HG03354 (cell line): ENCODE results near the gene STS.

ENCODE experiments used
- ATAC-seq: cut with Tn5 transposase; IDR thresholded peaks from one replicate; pipeline ENCODE4 v1.9.1; 2021; ENCODE audit warnings: mild to moderate bottlenecking; ENCODE audit not compliant: unreplicated experiment, poor library complexity, severe bottlenecking

STS gene, protein sequence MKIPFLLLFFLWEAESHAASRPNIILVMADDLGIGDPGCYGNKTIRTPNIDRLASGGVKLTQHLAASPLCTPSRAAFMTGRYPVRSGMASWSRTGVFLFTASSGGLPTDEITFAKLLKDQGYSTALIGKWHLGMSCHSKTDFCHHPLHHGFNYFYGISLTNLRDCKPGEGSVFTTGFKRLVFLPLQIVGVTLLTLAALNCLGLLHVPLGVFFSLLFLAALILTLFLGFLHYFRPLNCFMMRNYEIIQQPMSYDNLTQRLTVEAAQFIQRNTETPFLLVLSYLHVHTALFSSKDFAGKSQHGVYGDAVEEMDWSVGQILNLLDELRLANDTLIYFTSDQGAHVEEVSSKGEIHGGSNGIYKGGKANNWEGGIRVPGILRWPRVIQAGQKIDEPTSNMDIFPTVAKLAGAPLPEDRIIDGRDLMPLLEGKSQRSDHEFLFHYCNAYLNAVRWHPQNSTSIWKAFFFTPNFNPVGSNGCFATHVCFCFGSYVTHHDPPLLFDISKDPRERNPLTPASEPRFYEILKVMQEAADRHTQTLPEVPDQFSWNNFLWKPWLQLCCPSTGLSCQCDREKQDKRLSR

DNA sequence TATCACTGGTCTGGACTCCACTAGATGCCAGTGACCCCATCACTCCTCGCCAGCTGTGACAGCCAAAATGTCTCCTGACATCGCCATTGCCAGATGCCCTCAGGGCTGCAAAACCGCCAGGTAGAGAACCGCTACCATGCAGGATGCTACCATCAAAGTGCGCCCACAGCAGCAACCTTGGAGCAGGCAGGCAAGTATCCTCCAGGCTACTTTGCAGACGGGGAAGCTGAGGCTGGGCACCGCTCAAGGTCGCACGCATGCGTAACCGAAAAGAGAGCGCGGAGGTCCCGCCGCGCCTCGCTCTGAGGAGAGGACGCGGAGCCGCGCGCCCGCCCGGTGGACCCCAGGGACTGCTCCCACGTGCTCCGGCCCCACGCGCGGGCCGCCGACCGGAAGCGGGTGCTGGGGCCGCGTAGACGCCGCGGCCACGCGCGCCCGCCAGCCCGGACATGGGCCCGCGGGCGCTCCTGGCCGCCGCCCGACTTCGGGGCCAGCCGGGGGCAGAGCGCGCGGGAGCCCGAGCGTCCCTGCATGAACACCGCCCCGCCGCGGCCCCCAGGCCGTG lies at the start of gene STS:
STS (plus strand) TSS at position 300 of the 565 bp plus-strand sequence. CDS start 105,488 bp downstream, outside the sequence.
- peak; percentile 47 for ATAC-seq

DNA sequence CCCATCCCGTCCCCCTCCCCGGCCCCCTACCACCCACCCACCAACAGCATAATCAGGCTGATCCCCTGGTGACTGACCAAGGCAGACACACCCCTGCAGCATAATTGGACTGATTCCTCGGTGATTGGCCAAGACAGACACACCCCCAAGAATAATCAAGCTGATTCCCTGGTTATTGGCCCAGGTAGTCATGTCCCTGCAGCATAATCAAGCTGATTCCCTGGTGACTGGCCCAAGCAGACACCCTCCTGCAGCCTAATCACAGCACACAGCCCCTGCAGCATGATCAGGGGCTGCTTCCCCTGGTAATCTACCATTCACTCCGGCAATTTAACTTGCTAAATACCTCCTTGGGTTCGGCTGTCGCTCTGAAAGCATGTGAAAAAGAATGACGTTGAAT lies 47.5 kb upstream of the STS start:
- no peak for ATAC-seq

DNA sequence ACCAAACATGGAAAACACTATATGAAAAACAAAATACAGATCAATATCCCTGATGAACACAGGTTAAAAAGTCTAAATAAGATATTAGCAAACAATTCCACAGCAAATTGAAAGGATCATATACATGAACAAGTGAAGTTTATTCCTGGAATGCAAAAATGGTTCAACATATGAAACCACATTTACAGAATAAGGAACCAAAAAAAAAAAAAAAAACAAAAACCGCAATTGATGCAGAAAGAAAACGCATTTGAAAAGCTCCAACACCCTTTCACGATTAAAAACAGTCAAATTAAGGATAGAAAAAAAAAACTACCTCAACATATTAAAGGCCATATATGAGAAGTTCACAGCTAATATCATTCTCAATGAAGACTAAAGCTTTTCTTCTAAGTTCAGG lies 45.4 kb upstream of the STS start:
- ATAC-seq = no peak

DNA sequence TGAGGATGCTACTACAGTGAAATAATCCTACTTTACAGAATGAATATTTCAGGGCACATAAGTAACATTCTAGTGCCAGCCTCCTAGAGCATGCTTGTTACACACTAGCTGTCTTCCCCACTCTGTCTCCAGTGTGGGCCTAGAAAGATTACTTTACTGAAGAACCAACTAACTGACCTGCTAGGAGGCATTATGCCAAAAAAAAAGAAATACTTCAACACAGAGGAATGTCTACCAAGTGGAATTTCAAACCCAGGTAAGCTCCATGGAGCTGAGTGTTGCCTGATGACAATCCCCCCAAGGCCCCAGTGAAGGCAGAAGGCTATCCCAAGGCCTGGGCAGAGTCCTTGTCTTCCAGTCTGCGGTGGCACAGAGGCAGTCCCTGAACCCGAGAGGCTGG lies 40.9 kb upstream of the STS start:
- ATAC-seq = no peak

DNA sequence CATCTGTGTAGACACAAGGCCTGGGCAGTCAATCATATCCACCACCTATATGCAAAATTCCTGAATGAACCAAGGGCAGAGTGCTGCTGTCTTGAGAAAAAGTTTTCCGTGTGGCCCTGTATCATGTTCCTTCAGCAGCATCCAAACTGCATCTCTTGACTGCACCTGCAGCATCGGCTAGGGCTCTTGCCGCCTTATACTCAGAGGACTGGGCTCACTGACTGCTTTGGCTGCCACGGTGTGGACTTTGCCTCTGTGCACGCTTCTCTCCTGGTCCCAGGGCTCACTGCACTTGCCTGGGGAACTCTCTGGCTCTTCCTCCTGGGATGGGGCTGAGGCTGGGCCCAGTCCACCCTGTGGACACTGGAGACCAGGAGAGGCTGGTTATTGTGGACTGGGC lies 39.5 kb upstream of the STS start:
- ATAC-seq = no peak

DNA sequence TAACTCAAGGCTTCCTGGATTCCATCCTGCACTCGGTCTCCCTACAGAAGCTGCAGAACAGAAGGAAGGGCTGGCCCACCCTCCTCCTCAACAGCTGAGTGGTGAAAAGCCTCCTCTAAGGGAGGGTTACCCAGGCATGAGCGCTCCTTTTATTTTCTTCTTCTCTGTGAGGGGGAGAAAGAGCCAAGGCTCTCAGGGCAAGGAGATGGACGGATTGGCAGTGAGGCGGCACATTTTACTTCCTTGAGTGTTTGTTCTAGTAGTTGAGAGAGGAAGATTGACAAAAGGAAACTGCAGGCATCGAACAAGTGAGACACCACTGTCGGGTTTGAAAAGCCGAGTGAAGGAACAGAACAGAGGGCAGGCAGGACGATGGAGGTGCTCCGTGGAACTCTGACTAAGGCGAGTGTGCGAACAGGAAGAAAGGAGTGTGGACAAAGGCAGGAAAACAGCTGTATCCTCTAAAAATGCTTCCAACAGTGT lies 38.4 kb upstream of the STS start:
- no peak for ATAC-seq

DNA sequence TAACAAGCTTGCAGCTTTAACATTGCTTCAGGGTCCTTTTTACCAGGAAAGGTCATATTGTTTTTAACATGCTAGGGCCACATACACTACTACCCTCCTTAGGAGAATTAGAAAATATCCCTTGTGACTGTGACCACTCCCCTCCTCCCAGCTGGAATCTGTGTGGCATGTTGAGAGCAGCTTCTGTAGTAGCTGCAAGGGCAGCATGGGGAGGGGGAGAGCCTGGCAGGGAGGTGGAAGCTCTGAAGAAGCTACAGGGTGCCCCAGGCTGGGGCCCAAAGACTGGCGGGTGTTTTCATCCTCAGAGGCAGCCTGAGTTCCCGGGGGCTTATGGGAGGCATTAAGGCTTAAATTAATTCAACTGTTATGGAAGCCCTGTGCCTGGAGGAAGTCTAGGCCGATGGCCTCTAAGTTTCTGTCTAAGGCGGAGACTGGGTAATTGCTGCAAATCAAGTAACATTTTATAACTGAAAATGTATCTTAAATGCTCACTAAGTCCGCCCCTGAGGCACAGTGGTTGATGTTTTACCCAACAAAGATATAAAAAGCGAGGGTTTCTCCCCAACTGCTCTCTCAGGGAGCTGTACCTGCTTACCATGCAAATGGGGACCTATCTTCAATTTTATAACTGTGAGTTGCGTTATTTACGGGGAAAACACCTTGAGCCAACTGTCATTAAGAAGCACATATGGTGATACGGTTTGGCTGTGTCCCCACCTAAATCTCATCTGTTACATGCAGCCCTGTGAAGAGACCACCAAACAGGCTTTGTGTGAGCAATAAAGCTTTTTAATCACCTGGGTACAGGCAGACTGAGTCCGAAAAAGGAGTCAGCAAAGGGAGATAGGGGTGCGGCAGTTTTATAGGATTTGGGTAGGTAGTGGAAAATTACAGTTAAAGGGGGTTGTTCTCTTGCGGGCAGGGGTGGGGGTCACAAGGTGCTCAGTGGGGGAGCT lies 37.4 kb upstream of the STS start:
- ATAC-seq = peak; percentile 77

DNA sequence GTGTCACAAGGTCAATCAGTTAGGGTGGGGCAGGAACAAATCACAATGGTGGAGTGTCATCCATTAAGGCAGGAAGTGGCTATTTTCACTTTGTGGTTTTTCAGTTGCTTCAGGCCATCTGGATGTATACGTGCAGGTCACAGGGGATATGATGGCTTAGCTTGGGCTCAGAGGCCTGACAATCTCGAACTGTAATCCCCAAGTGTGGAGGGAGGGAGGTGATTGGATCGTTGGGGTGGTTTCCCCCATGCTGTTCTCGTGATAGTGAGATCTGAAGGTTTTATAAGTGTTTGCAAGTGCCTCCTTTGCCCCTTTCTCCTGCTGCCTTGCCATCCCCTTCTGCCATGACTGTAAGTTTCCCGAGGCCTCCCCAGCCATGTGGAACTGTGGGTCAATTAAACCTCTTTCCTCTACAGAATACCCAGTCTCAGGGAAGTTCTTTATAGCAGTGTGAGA lies 36.7 kb upstream of the STS start:
- peak; percentile 65 for ATAC-seq

DNA sequence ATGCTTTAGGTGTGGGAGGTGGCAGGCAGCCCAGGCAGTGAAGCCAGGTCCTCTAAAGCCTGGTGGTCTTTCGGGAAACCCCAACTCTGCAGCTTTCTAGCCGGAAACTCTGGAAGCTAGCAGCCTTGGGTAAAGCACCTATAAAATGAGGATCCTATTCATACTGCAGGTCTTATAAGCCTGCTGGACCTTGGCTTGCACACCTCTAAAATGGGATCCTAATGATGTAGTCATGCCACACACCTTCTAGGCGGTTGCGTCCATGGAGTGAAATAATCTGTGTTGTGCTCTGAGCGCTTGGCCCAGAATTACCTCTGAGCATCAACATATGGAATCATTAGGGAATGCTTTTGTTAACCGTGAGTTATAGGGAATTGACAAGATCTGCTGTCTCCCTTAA lies 36.0 kb upstream of the STS start:
- ATAC-seq = no peak

DNA sequence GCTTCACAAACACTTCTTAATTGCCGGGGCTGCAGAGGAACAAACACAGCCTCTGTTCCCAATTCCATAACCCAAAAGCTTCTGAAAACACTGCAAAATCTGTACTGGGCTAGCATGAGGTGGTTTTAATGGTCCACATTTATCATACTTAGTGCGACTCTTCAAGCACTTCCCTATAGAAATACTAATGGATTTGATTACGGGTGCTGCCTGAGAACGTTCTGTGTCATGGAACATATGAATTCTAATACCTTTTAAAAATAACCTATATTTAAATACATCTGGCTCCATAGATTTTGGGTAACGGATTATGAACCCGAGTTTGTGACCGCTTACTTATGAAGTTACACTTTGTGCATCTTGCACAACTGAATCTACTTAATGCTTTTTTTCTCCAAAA lies 35.4 kb upstream of the STS start:
- ATAC-seq = no peak

DNA sequence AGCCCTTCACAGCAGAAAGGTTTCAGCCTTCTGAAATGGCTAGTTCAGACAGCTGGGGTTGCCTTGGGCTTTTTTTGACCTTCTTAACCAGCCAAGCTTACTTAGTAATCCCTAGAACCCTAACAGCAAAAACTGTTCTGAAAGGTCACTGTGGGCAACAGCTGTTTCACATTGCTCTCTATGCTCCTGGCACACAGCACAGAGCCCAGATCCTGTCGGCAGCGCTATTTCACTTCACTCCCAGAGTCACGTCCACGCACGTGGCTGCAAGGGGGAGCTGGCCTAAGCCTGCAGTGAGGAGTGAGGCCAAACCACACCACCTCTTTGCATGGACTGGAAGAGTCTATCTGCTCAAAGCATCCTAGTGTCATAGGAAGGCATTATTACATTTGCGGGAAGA lies 32.0 kb upstream of the STS start:
- ATAC-seq = peak; percentile 71

DNA sequence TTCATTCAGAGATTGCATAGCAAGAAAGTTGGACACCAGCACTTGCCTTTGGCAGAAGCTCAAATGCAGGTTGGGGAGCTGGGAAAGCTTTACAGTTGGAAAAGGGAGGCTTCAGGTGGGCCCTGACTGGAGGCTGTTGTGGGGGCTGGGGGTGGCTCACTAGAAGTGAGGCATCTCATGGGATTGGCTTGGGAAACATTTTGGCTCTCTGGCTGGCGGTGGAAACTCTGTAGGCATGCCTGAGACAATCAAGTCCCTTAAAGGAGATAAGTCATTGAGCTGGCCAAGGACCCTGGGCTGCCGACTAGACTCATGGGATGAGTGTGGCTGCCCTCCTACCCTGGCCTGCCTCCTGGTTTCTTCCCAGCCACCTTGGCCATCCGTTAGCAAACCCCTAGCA lies 31.4 kb upstream of the STS start:
- ATAC-seq = no peak

DNA sequence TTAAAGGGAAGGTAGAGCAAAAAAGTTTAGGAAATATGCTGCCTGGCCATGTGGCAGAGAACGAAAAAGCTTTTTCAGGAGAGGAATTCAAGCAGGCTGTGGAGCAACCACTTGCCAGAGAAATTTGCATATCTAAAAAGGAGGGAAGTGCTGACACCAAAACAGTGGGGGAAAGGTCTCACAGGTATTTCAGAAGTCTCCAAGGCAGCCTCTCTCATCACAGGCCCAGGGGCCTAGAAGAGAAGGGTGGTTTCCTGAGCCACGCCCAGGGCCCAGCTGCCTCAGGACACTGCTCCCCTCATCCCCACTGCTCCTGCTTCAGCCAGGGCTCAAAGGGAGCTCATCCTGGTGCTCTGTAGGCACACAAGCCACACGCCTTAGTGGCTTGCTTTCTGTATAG lies 29.9 kb upstream of the STS start:
- ATAC-seq = peak; percentile 39

DNA sequence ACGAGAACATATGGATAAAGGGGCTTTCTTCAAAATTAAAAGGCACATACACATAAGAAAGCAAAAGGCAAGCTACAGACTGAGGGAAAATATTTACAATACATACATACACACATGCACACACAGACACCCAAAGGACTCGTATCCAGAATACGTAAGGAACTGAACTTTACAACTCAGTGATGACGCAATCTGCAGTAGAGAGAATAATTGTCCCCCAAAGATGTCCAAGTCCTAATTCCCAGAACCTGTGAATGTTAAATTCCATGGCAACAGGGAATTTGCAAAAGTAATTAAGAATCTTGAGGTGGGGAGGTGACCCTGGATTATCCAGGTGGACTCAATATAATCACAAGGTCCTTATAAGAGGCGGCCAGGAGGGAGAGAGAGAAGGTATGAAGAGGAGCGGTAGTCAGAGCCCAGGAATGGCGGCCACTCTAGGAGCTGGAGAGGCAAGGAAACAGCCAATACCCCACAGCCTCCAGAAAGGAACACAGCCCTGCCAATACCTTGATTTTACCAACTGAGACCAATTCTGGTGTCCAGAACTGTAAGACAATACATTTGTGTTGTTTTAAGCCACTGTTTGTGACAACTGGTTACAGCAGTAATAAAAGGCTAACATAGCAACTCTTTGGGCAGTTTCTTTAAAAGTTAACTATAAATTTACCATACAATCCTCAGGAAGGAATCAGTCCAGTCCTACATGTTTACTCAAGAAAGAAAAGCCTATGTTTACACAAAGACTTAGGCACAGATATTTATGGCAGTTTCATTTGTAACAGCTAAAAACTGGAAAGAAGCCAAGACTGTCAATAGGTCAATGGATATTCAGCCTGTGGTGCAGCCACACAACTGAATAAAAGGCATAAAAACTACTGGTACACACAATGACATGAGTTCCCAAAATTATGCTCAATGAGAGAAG lies 27.3 kb upstream of the STS start:
- no peak for ATAC-seq

DNA sequence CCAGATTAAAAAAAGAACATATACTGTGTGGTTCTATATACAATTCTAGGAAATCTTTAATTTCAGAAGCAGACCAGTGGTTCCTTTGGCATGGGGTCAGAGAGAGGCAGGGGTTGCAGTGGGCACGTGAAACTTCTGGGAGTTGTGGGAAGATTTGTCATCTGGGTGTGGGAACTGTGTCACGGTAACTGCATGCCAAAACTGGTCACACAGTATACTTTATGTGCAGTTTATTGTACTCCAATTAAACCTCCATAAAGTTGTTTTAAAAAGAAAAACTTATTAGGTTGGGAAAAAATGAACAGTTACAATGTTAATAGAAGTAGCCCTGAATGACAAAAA lies 26.7 kb upstream of the STS start:
- ATAC-seq = no peak

DNA sequence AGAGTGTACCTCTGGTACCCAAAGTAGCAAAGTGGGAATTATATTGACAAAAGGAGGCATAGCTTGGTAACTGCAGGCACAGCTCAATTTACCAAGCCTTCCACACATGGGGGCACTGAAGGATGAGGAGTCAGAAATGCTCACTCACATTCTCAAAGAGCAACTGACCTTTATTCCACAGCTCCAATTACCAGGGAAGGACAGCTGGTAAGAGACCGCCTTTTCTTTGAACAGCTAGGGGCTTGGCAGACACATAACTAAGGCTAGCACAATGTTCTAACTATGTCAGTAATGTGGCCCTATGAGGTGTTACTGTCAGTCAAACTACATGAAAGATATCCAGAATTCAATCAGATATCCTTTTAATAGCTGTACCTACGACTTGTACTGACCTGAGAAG lies 20.5 kb upstream of the STS start:
- no peak for ATAC-seq

DNA sequence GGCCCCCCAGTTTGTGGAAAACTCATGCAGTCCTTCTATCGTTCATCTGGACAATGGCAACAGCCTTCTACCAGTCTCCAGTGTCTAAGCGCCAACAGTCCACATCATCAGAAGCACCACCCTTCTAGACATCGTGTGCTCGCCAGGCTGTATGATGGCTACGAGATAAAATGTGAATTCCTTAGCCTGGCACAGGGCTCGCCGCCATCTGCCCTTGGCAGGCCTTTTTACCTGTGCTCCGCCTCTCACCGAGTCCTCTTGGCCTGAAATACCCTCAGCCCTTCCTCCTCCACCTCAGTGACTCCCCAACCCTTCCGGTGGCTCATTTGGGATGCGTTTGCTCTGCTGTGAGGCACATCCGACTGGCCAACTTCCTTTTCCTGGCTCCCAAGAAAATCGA lies 15.9 kb upstream of the STS start:
- ATAC-seq = no peak

DNA sequence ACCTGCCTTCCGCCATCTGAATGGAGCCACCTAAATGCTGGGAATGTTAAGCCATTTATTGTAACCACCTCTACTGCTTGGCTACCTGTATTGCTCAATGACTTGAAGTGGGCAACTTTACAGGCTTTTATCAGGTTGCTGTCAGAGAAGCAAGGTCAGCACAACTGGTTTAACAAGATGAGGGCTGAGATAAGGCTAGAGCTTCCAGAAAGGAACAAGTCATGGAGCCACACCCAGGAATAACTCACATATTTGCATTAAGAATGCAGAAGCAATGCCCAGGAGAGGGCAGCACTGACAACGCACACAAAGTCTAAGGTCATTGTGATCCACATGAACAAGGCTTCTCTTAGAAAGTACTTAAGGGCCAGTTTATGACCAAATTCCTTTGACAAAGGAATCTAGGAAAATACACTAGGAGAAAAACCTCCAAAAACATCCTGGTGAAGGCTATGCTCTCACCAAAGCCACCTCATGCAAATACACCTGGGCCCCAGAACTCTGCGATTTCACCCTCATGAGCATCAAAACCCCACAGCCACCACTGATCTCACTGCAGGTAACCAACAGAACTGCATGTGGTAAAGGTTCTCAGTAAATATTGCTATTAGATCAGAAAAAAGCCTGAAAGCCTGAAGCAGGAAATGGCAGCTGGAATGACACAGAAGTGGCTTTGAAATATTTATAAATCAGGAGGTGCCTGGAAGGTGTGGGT lies 15.0 kb upstream of the STS start:
- peak; percentile 92 for ATAC-seq
